Activated effector memory CD4-positive, alpha-beta T cell treated with Interleukin-2 at 50 U/mL for 16 hours (primary cell): Measurements from ENCODE around the gene DIP2C.

Experiments
- DNase-seq: peaks from one replicate; pipeline ENCODE4 v3.0.0-alpha.2; 2020

DIP2C gene

GRCh38 chr10:510415-510881, 179.0 kb downstream of the DIP2C start:
- DNase-seq = no peak

- DNase-seq = no peak
Observed at GRCh38 chr10:509361-510102, 179.9 kb downstream of the DIP2C start.

GRCh38 chr10:508726-509125, 180.7 kb downstream of the DIP2C start:
- no peak for DNase-seq

- DNase-seq = no peak
Observed at GRCh38 chr10:507908-508444, 181.5 kb downstream of the DIP2C start.

GRCh38 chr10:507355-507699, 182.1 kb downstream of the DIP2C start:
- no peak for DNase-seq

GRCh38 chr10:506451-507354, 182.8 kb downstream of the DIP2C start:
- no peak for DNase-seq

- DNase-seq = no peak
Observed at GRCh38 chr10:505419-505818, 184.0 kb downstream of the DIP2C start.

GRCh38 chr10:504806-505205, 184.7 kb downstream of the DIP2C start:
- no peak for DNase-seq

GRCh38 chr10:504121-504611, 185.3 kb downstream of the DIP2C start:
- DNase-seq = no peak

GRCh38 chr10:501596-501995, 187.9 kb downstream of the DIP2C start:
- no peak for DNase-seq

- no peak for DNase-seq
Observed at GRCh38 chr10:500876-501275, 188.6 kb downstream of the DIP2C start.

- DNase-seq = no peak
Observed at GRCh38 chr10:499991-500390, 189.5 kb downstream of the DIP2C start.

- DNase-seq = no peak
Observed at GRCh38 chr10:498760-499435, 190.6 kb downstream of the DIP2C start.

GRCh38 chr10:497898-498451, 191.5 kb downstream of the DIP2C start:
- no peak for DNase-seq

GRCh38 chr10:497289-497688, 192.2 kb downstream of the DIP2C start:
- DNase-seq = no peak

- DNase-seq = no peak
Observed at GRCh38 chr10:494556-494955, 194.9 kb downstream of the DIP2C start.

- no peak for DNase-seq
Observed at GRCh38 chr10:494149-494542, 195.3 kb downstream of the DIP2C start.

GRCh38 chr10:493391-494148, 195.9 kb downstream of the DIP2C start:
- no peak for DNase-seq

- DNase-seq = no peak
Observed at GRCh38 chr10:492836-493235, 196.6 kb downstream of the DIP2C start.

- DNase-seq = no peak
Observed at GRCh38 chr10:491667-492424, 197.6 kb downstream of the DIP2C start.

- DNase-seq = no peak
Observed at GRCh38 chr10:490891-491571, 198.4 kb downstream of the DIP2C start.
